ENCODE data around the gene SPTLC2. TPM values are rescaled to one million over a fixed set of nuclear protein-coding genes. Genes with fewer than 3 reads are reported as not detected.

The SPTLC2 gene
- total and polyA plus RNA-seq, 2 of the 8 experiments (the other 6 are each of a cell fraction or from before 2014, with no cell fraction given) = 8.9 to 35.1 TPM

DNA sequence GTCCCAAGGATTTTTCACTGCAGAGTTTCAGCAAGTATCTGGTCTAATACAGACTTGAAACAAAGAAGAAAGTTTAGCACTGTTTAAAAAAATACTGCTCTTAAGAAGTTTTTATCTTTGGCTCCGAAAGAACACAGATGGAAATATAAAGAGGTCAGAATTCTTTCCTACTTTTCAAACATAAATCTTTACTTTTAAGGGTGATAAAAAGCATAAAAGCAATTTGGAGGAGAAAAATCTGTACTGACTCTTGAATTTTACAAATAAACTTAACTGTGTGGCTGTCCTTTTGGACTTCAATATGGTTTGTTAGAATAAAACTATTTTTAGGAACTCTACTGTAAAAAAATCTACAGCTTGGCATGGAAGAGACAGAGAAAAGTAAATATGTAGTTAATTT lies 90.2 kb downstream of the SPTLC2 start:
- no peak overlapping the region for H4K5ac ChIP-seq (ENCODE audit: insufficient read length, low read depth, low read length)
- no peaks in the 10 kb centered on the region for H3K79me1 ChIP-seq (ENCODE audit: low read depth, low read length)
- H2BK5ac ChIP-seq (ENCODE audit: low read depth, low read length) = no peak overlapping the region
- H2BK12ac ChIP-seq (ENCODE audit: low read depth, low read length) = no peak overlapping the region
- H3K4me2 ChIP-seq (ENCODE audit: insufficient read depth in 1 of 2, low read depth in 2 of 2, low read length in 2 of 2) = no peak overlapping the region
- no peak overlapping the region for H3K14ac ChIP-seq (ENCODE audit: insufficient read length)
- ChIA-PET CTCF (ENCODE audit: partially characterized antibody) (interaction anchor here (1.2 kb wide), 1 partner anchor 67 kb away, joined by 3 read pairs; no protein-coding TSS in a partner anchor), POLR2A (ENCODE audit: partially characterized antibody) (no interaction called here)
- no peak overlapping the region for H3K4me3 ChIP-seq (ENCODE audit: extremely low read depth in 1 of 4, insufficient read depth in 2 of 4, low read depth in 3 of 4, low read length in 4 of 4)
- H3K27ac ChIP-seq (ENCODE audit: low read depth, low read length) = no peak overlapping the region
- DNase-seq (ENCODE audit: low read depth in 1 of 2, low spot score in 2 of 2) (no peak), FAIRE-seq (no peak)
- no peak overlapping the region for H3K23ac ChIP-seq (ENCODE audit: insufficient read length)
- H3K18ac ChIP-seq (ENCODE audit: extremely low read depth, low read length) = no peak overlapping the region
- H4K91ac ChIP-seq (replicated peaks; ENCODE audit: insufficient read length, low read length) = no peak overlapping the region
- no peaks in the 10 kb centered on the region for H3K23me2 ChIP-seq (ENCODE audit: low read depth, low read length)
- no peak overlapping the region for H3K4ac ChIP-seq (replicated peaks; ENCODE audit: insufficient read length, low read depth, low read length)
- no peaks in the 10 kb centered on the region for H3K27me3 ChIP-seq (replicated peaks in 1 of 4; ENCODE audit: control insufficient read depth in 3 of 4, extremely low read depth in 1 of 4, insufficient read depth in 3 of 4, low read length in 3 of 4)
- H2BK20ac ChIP-seq (ENCODE audit: low read length) = no peak overlapping the region
- no peak overlapping the region for H3K9ac ChIP-seq (replicated peaks in 1 of 4; ENCODE audit: extremely low read depth in 1 of 4, low read depth in 3 of 4, low read length in 3 of 4)
- peaks cover 0 to 1% of the 10 kb centered on the region in 2 experiments for H4K20me1 ChIP-seq (replicated peaks in 1 of 2; ENCODE audit: control insufficient read depth in 1 of 2, insufficient read depth in 2 of 2, low read length in 2 of 2)
- TF ChIP-seq TEAD4 (IDR thresholded peaks at IDR 0.05; ENCODE audit: low read depth, low read length) = no peak
- TF ChIP-seq MAFK (IDR thresholded peaks at IDR 0.05; ENCODE audit: low read depth, low read length) = no peak
- TF ChIP-seq ASH2L (IDR thresholded peaks at IDR 0.05; ENCODE audit: low read length) = no peak
- no peak for TF ChIP-seq NANOG (IDR thresholded peaks at IDR 0.05; ENCODE audit: insufficient read depth, low read depth, low read length, poor library complexity, severe bottlenecking)
- TF ChIP-seq, protein P1, sequence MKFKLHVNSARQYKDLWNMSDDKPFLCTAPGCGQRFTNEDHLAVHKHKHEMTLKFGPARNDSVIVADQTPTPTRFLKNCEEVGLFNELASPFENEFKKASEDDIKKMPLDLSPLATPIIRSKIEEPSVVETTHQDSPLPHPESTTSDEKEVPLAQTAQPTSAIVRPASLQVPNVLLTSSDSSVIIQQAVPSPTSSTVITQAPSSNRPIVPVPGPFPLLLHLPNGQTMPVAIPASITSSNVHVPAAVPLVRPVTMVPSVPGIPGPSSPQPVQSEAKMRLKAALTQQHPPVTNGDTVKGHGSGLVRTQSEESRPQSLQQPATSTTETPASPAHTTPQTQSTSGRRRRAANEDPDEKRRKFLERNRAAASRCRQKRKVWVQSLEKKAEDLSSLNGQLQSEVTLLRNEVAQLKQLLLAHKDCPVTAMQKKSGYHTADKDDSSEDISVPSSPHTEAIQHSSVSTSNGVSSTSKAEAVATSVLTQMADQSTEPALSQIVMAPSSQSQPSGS (IDR thresholded peaks at IDR 0.05; ENCODE audit: low read length) = no peak
- 92% methylated on average over 1 of the region's 1 CpG; no CpG with 5 or more reads in 1 of the 2 experiments for WGBS, 2 experiments (ENCODE audit: extremely low coverage in 1 of 2, insufficient coverage in 1 of 2, insufficient read length in 1 of 2, insufficient replicate concordance in 2 of 2, low coverage in 1 of 2, low lambda C conversion rate in 2 of 2, missing lambda C conversion rate in 1 of 2)
- H3K4me1 ChIP-seq (replicated peaks in 1 of 4; ENCODE audit: control insufficient read depth in 3 of 4, insufficient read depth in 4 of 4, low read length in 3 of 4) = no peaks in the 10 kb centered on the region
- no peaks in the 10 kb centered on the region for H3K36me3 ChIP-seq (ENCODE audit: control insufficient read depth in 2 of 4, insufficient read depth in 4 of 4, low read length in 3 of 4)
- no peak overlapping the region for H2AK5ac ChIP-seq (ENCODE audit: low read depth, low read length)
- H2BK120ac ChIP-seq (replicated peaks; ENCODE audit: low read depth, low read length) = no peak overlapping the region
- H2AFZ ChIP-seq (ENCODE audit: low read length) = no peak overlapping the region
- H4K8ac ChIP-seq (ENCODE audit: extremely low read depth, insufficient read depth, low read length) = no peak overlapping the region
- no peak overlapping the region for H2BK15ac ChIP-seq (ENCODE audit: low read length)
- H3K56ac ChIP-seq (replicated peaks; ENCODE audit: insufficient read length, low read depth, low read length) = no peak overlapping the region
- no peaks in the 10 kb centered on the region for H3K9me3 ChIP-seq (ENCODE audit: insufficient read depth in 2 of 2, low read depth in 1 of 2, low read length in 1 of 2)
- H3K79me2 ChIP-seq (ENCODE audit: control insufficient read depth in 1 of 2, insufficient read depth in 2 of 2, low read length in 2 of 2) = no peaks in the 10 kb centered on the region
